Adipocyte (in vitro differentiated cells): Measurements from ENCODE around the gene MEOX1.
A peak's percentile ranks its signal among the peaks of the same experiment; 100 is the strongest.
"Not testable (repeated sequence)": the region's sequence is repeated elsewhere in the genome, so short reads cannot be mapped to it uniquely, and the experiment has no call there.

ENCODE experiments used
- DNase-seq: peaks from one replicate; pipeline ENCODE4 v3.0.0-alpha.2; 2015; ENCODE audit warnings: low read depth
- H3K27me3 ChIP-seq: replicated peaks from 2 replicates; pipeline ENCODE4 v1.7.0; 2013; ENCODE audit warnings: mild to moderate bottlenecking, low read length, moderate library complexity; ENCODE audit not compliant: control insufficient read depth, insufficient read depth
- H3K36me3 ChIP-seq: 2 replicates; pipeline ENCODE4 v1.7.0; 2013; ENCODE audit warnings: low read length, mild to moderate bottlenecking, moderate library complexity; ENCODE audit not compliant: control insufficient read depth, insufficient read depth, severe bottlenecking
- H3K4me1 ChIP-seq: 2 replicates; pipeline ENCODE4 v1.7.0; 2013; ENCODE audit warnings: mild to moderate bottlenecking, low read length, moderate library complexity; ENCODE audit not compliant: control insufficient read depth, insufficient read depth
- H3K4me3 ChIP-seq: 2 replicates; pipeline ENCODE4 v1.7.0; 2013; ENCODE audit warnings: mild to moderate bottlenecking, low read length, moderate library complexity
- H3K9ac ChIP-seq: 2 replicates; pipeline ENCODE4 v1.7.0; 2013; ENCODE audit warnings: mild to moderate bottlenecking, low read length, moderate library complexity
- H3K9me3 ChIP-seq: 2 replicates; pipeline ENCODE4 v1.7.0; 2013; ENCODE audit warnings: mild to moderate bottlenecking, low read length, moderate library complexity; ENCODE audit not compliant: control insufficient read depth

Gene MEOX1

GRCh38 chr17:43696891-43697290, 35.2 kb upstream of the MEOX1 start:
- Histone ChIP-seq H3K4me1 (peaks cover 23% of the 10 kb centered on the region), H3K9ac (no peak overlapping the region), H3K36me3 (no peaks in the 10 kb centered on the region), H3K4me3 (no peak overlapping the region), H3K9me3 (peaks cover 5% of the 10 kb centered on the region), H3K27me3 (peaks cover 6% of the 10 kb centered on the region)
- DNase-seq: no peak

- DNase-seq: peak; percentile 75
- Histone ChIP-seq H3K4me3 (peak overlapping the region; percentile 39), H3K9me3 (peaks cover 5% of the 10 kb centered on the region), H3K9ac (peak overlapping the region; percentile 32), H3K36me3 (no peaks in the 10 kb centered on the region), H3K4me1 (peaks cover 23% of the 10 kb centered on the region), H3K27me3 (peaks cover 12% of the 10 kb centered on the region)
These were observed 34.5 kb upstream of the MEOX1 start for GRCh38 chr17:43695970-43696865.

GRCh38 chr17:43694081-43694870, 32.6 kb upstream of the MEOX1 start:
- Histone ChIP-seq H3K36me3 (no peaks in the 10 kb centered on the region), H3K9me3 (peaks cover 4% of the 10 kb centered on the region), H3K9ac (no peak overlapping the region), H3K27me3 (peaks cover 17% of the 10 kb centered on the region), H3K4me3 (no peak overlapping the region), H3K4me1 (peaks cover 17% of the 10 kb centered on the region)
- DNase-seq: peak; percentile 89

GRCh38 chr17:43691317-43691693, 29.6 kb upstream of the MEOX1 start:
- H3K9me3 ChIP-seq: no peaks in the 10 kb centered on the region
- no peak overlapping the region for H3K4me3 ChIP-seq
- H3K27me3 ChIP-seq: peaks cover 35% of the 10 kb centered on the region
- H3K36me3 ChIP-seq: no peaks in the 10 kb centered on the region
- peaks cover 8% of the 10 kb centered on the region for H3K4me1 ChIP-seq
- no peak for DNase-seq
- no peak overlapping the region for H3K9ac ChIP-seq

GRCh38 chr17:43690624-43691316, 29.0 kb upstream of the MEOX1 start:
- peaks cover 35% of the 10 kb centered on the region for H3K27me3 ChIP-seq
- H3K9ac ChIP-seq: no peak overlapping the region

GRCh38 chr17:43689814-43690213, 28.1 kb upstream of the MEOX1 start:
- Histone ChIP-seq H3K9me3 (no peaks in the 10 kb centered on the region), H3K9ac (no peak overlapping the region), H3K36me3 (no peaks in the 10 kb centered on the region), H3K4me3 (no peak overlapping the region), H3K4me1 (no peaks in the 10 kb centered on the region), H3K27me3 (peaks cover 39% of the 10 kb centered on the region)
- DNase-seq: no peak

More at GRCh38 chr17:43690624-43691316, 29.0 kb upstream of the MEOX1 start:
- no peaks in the 10 kb centered on the region for H3K36me3 ChIP-seq
- peaks cover 2% of the 10 kb centered on the region for H3K4me1 ChIP-seq
- no peak overlapping the region for H3K4me3 ChIP-seq
- no peak for DNase-seq
- H3K9me3 ChIP-seq: no peaks in the 10 kb centered on the region

- no peaks in the 10 kb centered on the region for H3K36me3 ChIP-seq
- H3K9me3 ChIP-seq: no peaks in the 10 kb centered on the region
- H3K4me1 ChIP-seq: no peaks in the 10 kb centered on the region
- H3K4me3 ChIP-seq: no peak overlapping the region
- H3K27me3 ChIP-seq: peaks cover 40% of the 10 kb centered on the region
- H3K9ac ChIP-seq: no peak overlapping the region
- no peak for DNase-seq
These were observed 27.4 kb upstream of the MEOX1 start for GRCh38 chr17:43689131-43689530.

- not testable (repeated sequence) for H3K4me3 ChIP-seq, H3K9ac ChIP-seq, H3K4me1 ChIP-seq, H3K36me3 ChIP-seq, DNase-seq, H3K9me3 ChIP-seq
- H3K27me3 ChIP-seq: peaks cover 40% of the 10 kb centered on the region
These were observed 25.2 kb upstream of the MEOX1 start for GRCh38 chr17:43686957-43687356.

- Histone ChIP-seq H3K4me3 (no peak overlapping the region), H3K36me3 (no peaks in the 10 kb centered on the region), H3K9ac (no peak overlapping the region), H3K4me1 (peaks cover 4% of the 10 kb centered on the region), H3K27me3 (peaks cover 28% of the 10 kb centered on the region), H3K9me3 (no peaks in the 10 kb centered on the region)
- DNase-seq: no peak
These were observed 22.4 kb upstream of the MEOX1 start for GRCh38 chr17:43683928-43684653.

- Histone ChIP-seq H3K4me1 (peaks cover 25% of the 10 kb centered on the region), H3K4me3 (no peak overlapping the region), H3K27me3 (peaks cover 10% of the 10 kb centered on the region), H3K9ac (no peak overlapping the region), H3K9me3 (no peaks in the 10 kb centered on the region), H3K36me3 (no peaks in the 10 kb centered on the region)
- DNase-seq: no peak
These were observed 18.7 kb upstream of the MEOX1 start for GRCh38 chr17:43680461-43680860.
